GM21786 (cell line): ENCODE results near the gene HIVEP3.

ENCODE experiments used
- ATAC-seq: cut with Tn5 transposase; IDR thresholded peaks from one replicate; pipeline ENCODE4 v1.9.1; 2021; ENCODE audit not compliant: unreplicated experiment

HIVEP3 gene

GRCh38 chr1:41525891-41526587 lies 392.7 kb downstream of the HIVEP3 start:
- no peak for ATAC-seq

- no peak for ATAC-seq
These were observed 393.7 kb downstream of the HIVEP3 start for GRCh38 chr1:41524676-41525675.

GRCh38 chr1:41523949-41524675 lies 394.6 kb downstream of the HIVEP3 start:
- no peak for ATAC-seq

GRCh38 chr1:41523071-41523470 lies 395.7 kb downstream of the HIVEP3 start:
- no peak for ATAC-seq

- ATAC-seq, result no peak
These were observed 397.0 kb downstream of the HIVEP3 start for GRCh38 chr1:41521766-41522165.

- ATAC-seq, result no peak
These were observed 397.6 kb downstream of the HIVEP3 start for GRCh38 chr1:41520951-41521752.

- ATAC-seq, result no peak
These were observed 399.1 kb downstream of the HIVEP3 start for GRCh38 chr1:41519667-41520066.

- ATAC-seq, result no peak
These were observed 400.3 kb downstream of the HIVEP3 start for GRCh38 chr1:41518471-41518870.

- ATAC-seq, result no peak
These were observed 401.7 kb downstream of the HIVEP3 start for GRCh38 chr1:41517062-41517438.

GRCh38 chr1:41516168-41517061 lies 402.3 kb downstream of the HIVEP3 start:
- ATAC-seq, result no peak

- no peak for ATAC-seq
These were observed 402.9 kb downstream of the HIVEP3 start for GRCh38 chr1:41515778-41516167.

- no peak for ATAC-seq
These were observed 403.5 kb downstream of the HIVEP3 start for GRCh38 chr1:41515131-41515678.

GRCh38 chr1:41514381-41514780 lies 404.3 kb downstream of the HIVEP3 start:
- no peak for ATAC-seq

- no peak for ATAC-seq
These were observed 405.4 kb downstream of the HIVEP3 start for GRCh38 chr1:41513383-41513735.

- no peak for ATAC-seq
These were observed 405.9 kb downstream of the HIVEP3 start for GRCh38 chr1:41512701-41513382.

GRCh38 chr1:41511239-41511540 lies 407.5 kb downstream of the HIVEP3 start:
- ATAC-seq, result no peak

GRCh38 chr1:41510531-41511238 lies 408.0 kb downstream of the HIVEP3 start:
- ATAC-seq, result no peak

- ATAC-seq, result no peak
These were observed 409.5 kb downstream of the HIVEP3 start for GRCh38 chr1:41509270-41509671.
